GM19193 (cell line): ENCODE data around the gene PSAPL1.

Experiments
- POLR2A ChIP-seq: IDR thresholded peaks from 4 replicates; pipeline ENCODE4 v1.6.1; 2011; ENCODE audit not compliant: insufficient read depth, insufficient read length; ENCODE audit errors: extremely low read depth

Gene PSAPL1

DNA sequence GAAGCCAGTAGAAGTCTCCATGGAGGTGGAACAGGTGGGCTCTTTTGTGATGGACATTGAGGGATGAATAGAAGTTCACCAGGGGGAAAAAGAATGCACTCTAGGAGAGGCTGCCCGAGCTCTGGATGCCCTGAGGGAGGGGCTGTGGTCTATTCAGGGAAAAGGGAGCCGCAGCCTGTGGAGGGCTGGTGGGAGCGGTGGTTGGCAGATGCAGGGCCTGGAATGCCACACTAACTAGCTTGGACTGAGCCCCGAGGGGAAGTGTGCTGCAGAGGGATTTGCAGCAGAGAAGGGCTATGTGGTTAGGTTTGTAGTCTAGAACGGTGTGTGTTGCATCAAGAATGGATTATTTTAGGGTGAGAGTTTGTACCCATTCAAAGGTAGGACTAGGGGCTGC lies 29.5 kb upstream of the PSAPL1 start:
- TF ChIP-seq POLR2A = no peak

DNA sequence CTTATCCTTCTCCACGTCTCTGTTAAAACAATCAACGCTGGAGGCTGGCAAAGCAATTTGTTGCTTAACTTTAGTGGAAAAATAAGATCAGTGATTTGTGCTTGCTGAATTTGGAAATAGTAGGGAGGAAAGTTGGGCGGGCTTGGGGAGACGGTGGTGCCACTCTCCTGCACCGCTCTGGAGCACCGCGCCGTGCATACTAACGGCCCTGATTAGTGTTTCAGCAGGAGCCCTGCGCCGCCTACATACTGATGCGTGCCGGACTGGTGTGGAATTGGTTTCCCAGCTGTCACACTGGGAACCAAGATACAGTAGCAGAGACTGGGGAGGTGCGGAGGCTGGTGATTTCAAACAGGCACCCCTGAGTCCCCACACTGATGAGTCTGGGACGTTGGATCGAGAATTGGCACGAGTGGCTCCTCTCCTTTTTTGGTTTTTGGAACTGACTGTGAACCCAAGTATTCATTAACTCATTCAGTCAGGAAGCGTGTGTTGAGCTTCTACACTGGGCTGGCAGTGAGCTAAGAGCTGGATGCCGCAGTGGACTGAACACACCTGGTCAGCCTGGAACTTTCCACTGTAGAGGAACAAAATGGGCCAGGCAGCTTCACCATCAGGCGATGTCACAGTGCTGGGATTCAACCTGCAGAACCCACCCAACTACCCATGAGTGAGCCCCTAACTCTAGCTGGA lies 29.0 kb upstream of the PSAPL1 start:
- TF ChIP-seq POLR2A = no peak

DNA sequence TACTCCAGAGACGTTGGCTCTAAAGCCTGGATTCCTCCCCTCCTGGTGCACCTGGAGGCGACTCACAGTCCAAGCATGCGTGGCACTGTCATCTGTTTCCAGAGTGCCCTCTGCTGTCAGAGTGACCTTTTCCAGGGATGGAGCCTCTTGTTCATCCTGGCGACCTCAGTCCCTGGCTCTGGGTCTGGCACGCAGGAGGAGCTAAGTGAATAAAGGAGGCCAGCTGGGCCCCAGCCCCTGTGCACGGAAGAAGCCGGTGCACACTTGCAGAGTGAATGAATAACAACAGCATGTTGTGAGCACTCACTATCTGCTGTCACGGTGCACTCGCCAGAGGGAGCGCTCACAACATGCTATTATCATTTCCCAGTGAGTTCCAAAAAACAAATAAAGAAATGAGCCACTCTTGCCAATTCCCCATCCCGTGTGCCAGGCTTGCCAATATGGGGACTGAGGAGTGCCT lies 27.8 kb upstream of the PSAPL1 start:
- TF ChIP-seq POLR2A = no peak

DNA sequence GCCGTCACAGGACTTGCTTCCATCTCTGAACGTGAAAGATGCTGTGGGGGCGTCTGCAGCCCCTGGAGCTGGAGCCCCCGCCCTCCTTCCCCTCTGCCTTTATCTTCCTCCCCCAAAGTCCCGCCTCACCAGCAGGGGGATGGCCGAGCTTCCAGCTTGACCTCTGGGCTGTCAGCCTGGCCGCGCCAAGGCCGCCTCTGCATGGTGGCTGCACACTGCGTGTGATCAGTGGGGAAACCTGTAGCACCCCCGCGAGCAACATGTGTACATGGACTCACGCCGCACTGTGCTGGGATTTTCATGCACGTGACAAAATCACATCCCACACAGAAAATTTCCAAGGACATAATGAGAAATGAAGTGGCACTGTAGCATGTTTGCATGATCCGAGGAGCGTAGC lies 26.5 kb upstream of the PSAPL1 start:
- no peak for TF ChIP-seq POLR2A

DNA sequence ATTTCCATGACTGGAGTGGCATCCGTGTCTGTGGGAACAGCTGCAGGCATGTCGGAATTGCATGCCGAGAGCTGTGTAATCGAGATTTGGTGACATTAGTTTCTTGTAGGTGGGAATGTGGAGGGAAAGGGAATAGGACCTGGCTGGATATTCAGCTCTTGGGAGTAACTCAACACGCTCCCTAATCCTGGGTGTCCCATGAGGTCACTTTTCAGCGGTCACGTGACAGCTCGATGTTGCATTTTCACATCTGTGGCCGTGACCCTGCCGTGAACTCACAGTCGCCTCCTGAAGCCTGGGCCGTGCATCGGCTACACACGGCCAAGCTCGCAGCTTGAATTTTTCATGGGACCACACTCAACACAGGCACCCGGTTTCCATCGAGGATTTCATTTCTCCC lies 25.8 kb upstream of the PSAPL1 start:
- no peak for TF ChIP-seq POLR2A

DNA sequence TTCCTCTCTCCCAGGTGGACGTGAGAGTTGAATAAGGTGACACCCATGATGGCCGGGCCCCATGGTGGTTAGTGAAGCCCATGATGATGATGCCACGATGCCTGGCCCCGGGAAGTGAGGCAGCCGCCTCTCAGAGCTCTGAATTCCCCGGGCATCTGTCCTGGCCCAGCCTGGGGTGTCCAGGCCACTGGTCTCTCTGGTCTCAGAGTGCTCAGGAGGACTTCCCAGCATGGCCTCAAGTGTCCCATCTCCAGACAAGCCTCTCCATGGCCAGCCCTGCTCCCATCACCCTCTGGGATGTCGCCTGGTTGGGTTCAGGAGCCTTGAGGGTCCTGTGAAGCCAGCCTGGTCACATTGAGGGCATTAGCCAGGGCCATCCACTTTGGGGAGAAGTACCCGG lies 24.7 kb upstream of the PSAPL1 start:
- no peak for TF ChIP-seq POLR2A

DNA sequence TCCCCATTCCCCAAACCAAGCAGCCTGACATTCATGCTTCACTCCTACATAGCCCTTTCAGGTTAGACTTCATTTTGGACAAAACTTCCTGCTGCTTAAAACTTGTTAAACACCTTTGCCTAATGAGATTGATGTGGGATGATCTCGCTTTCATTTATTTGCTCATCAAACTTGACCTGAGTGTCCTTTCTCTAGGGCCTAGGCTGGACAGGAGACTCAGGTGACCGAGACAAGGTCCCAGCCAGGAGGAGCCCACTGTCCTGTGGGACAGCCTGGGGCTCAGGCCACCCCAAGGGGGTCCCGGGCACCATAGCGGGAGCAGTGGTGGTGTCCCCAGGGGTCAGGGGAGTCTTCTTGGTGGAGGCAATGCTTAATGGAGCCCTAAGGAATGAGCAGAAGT lies 23.7 kb upstream of the PSAPL1 start:
- no peak for TF ChIP-seq POLR2A

DNA sequence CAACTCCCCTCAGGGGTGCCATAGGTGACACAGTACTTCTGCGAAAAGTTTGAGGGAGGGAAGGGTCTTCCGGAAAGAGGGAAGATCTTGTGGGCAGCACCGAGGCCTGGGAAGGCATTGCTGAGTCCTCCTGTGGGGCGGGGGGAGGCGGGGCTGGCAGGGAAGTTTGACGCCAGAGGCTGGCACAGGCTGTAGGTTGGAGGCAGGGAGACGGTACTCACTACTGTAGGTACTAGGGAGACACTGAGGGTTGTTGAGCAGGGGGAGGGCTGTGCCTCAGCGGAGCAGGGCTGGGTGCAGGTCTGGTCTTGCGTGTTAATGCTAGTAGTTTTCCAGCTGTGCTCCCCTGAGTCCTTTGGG lies 23.3 kb upstream of the PSAPL1 start:
- TF ChIP-seq POLR2A = no peak

DNA sequence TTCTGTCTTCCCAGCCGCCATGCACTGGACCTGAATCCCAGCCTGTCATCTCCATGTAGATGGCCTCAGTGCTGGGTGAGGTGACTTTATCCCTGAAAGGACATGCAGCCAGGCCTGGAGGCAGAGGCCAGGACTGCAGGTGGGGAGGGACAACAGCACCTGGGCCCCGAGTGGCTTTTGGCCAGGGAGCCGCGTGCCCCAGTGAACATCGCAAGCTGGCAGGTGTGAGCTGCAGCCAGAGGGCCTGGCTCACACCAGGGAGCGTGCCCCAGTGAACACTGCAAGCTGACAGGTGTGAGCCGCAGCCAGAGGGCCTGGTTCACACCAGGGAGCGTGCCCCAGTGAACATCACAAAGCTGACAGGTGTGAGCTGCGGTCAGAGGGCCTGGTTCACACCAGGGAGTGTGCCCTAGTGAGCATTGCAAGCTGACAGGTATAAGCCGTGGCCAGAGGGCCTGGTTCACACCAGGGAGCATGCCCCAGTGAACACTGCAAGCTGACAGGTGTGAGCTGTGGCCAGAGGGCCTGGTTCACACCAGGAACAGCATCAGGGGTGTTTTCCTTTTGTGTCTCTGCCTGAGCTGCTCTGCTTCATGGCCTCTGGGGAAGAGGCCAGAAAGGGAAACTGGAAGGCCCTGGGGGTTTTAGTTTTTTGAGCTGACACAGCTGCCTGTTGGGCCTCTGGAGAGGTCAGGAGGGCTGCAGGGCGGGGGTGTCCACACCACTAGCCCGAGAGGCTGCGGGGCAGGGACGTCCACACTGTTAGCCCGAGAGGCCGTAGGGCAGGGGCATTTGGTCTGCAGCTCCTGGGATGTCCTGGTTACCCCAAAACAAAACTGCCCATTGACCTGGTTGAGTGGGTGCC lies 22.7 kb upstream of the PSAPL1 start:
- no peak for TF ChIP-seq POLR2A

DNA sequence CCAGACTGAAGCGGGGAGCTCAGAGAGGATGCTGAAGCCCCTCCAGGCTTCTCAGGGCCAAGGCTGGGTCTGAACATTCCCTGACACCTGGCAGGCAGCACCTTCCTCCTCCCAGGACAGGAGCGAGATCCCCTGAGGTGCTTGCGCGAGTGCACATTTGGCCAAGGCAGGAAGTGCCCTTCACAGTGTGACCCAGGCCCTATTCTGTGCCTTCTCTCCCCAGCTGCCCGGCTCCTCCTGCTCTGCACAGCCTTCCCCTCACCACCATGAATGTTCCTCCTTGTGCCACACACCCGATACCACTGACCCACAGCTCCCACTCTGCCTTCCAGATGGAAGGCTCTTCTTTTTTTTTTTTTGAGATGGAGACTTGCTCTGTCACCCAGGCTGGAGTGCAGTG lies 17.1 kb upstream of the PSAPL1 start:
- no peak for TF ChIP-seq POLR2A

DNA sequence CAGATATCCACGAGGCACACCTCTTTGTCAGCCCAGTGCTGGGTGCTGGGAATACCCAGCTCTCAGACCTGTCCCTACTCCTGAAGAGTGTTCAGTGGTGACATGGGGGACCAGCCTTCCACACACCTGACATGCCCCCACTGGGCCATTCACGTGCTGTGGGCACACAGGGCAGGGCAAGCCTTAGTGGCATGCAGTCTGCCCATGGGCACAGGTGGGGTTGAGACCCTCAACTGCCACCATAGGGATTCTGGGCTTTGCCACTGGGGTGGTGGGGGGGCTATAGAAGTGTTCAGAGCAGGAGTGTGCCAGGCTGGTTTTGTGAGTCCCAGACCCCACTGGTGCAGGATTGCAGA lies 16.7 kb upstream of the PSAPL1 start:
- TF ChIP-seq POLR2A = no peak

DNA sequence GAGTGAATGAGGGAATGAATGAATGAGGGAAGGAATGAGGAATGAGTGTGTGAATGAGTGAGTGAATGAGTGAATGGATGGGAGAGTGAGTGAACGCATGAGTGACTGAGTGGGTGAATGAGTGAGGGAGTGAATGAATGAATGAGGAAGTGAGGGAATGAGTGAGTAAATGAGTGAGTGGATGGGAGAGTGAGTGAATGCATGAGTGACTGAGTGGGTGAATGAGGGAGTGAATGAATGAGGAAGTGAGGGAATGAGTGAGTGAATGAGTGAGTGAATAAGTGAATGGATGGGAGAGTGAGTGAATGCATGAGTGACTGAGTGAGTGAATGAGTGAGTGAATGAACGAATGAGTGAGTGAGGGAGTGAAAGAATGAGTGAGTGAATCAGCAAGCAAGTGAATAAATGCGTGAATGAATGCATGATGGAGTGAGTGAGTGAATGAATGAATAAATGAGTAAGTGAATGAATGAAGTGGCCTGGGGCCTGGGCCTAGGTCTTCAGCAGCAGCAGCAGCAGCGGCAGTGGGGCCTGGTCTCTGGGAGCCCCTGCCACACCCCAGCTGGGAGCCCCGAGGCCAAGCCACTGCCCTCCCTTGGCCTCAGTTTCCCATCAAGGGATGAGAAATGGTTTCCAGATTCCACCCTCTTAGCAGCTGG lies 16.2 kb upstream of the PSAPL1 start:
- no peak for TF ChIP-seq POLR2A

DNA sequence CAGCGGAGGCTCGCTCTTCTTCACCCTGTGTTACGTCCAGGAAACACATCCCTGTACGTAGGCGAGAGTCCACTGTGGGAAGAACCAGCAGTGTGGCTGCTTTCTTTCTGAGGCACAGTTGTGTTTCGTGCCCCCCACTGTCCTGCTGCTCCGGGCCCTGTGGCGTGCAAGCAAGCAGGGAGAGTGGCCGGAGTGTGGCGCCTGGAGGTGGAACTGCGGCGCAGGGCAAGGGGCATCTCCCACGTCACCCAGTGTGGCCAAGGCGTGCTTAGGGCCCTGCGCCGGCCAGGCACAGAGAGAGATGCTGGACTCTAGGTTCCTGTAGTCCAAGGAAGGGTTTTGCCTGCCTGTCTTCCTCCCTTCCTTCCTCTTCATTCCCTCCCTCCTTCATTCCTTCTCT lies 13.3 kb upstream of the PSAPL1 start:
- TF ChIP-seq POLR2A = no peak

DNA sequence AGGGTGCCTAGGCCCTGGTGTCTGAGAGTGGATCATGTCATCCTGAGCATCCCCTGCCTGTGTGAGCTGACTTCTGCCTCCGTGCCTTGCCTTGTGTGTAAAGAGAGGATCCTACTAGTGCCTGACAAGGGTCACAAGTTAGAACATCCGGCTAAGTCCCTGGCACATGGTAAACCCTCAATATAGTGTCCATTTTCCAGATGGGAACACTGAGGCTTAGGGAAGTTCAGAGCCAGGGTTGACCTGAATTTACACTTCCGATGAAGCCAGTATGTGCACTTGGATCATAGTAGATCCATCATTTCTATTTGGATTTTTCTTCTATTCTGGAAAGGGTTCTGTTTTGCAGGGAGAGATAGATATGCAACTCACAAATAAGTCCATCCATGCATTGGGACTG lies 12.5 kb upstream of the PSAPL1 start:
- TF ChIP-seq POLR2A = no peak

DNA sequence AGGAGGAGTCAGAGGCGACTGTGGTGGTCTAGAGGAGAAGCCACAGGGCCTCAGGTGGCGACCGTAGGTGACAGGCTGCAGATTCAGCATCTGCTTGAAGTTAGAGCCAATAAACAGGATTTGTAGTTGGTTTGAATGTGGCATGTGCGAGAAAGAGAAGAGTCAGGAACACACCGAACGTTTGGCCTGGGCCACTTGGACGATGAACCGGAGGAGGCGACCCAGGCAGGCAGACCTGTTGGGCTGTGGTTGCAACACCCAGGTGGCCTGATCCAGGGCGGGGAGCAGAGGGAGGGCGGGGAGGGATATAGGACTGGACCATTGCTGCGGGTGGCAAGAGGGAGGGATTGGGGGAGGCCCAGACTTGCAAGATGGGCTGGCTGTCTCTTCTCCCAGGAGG lies 10.0 kb upstream of the PSAPL1 start:
- no peak for TF ChIP-seq POLR2A

DNA sequence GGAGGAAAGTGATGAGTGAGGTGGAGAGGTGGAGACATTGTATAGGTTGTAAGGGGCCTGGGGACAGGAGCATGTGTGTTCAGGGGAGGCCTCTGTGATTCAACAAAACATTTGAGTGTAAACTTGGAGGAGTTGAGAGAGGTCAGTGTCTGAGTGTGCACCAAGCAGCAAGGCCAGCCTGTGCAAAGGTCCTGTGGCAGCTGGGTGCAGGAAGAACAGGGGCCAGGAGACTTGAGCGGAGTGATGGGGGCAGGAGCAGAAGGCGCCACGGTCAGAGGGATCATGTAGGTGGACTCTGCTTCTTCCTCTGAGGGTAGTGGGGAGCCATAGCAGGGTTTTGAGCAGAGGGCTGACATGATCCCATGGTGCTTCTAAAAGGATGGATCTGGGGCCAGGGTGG lies 9.6 kb upstream of the PSAPL1 start:
- no peak for TF ChIP-seq POLR2A
